HG02938 (cell line): ENCODE measurements around the gene MOXD1.
"Not testable (repeated sequence)": the region's sequence is repeated elsewhere in the genome, so short reads cannot be mapped to it uniquely, and the experiment has no call there.

Experiments used
- ATAC-seq: cut with Tn5 transposase; IDR thresholded peaks from one replicate; pipeline ENCODE4 v1.9.1; 2021; ENCODE audit warnings: mild to moderate bottlenecking, moderate library complexity; ENCODE audit not compliant: unreplicated experiment

MOXD1 gene

DNA sequence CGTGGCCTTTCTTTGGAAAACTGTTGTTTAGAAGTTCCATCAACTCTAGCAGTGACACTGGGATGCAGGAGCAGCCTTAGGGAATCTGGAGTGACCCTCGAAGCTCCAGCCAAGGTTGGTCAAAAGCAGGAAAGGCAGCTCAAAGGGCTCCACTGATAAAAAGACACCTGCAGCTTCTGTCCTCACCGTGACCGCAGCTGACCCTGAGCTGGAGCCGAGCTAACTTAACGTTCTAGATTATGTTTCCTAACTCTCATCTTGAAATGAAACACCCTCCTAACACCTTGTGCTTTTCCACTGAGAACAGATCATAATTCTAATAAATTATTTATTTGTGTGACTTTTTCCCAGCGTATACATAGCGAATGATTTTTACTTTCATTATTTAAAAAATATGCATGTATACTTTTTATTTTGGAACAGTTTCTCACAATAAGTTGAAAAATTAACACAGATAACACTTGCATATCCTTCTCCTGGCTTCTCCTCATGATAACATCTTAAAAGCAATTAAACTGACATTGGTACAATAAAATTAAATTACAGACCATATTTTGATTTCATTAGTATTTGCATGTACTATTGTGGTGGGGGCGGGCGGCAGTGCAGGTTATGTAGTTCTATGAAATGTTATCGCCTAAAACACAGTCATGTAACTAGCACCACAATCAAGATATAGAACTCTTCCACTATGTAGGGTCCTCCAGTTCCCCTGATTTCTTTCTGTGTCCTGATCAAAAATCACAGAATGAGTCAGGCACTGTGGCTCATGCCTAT is 116.1 kb downstream of the MOXD1 start:
- no peak for ATAC-seq

DNA sequence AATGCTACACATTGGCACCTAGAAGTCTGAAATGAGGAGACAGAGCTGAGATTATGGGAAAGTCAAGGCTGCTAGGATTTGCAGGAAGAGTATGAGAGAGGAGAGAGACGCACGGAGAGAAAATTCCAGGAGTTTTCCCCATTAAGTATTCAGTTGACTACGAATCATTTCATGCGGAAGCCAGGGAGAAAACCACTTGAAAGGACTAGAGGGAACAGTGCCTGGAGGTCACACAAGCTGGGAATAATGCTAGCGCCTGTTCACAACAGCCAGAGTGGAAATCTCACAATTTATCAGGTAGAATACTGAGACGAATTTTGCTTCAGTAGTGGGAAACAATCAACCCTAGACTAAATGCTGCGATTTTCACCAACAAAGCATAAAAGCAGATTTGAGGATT is 118.6 kb downstream of the MOXD1 start:
- ATAC-seq: no peak

DNA sequence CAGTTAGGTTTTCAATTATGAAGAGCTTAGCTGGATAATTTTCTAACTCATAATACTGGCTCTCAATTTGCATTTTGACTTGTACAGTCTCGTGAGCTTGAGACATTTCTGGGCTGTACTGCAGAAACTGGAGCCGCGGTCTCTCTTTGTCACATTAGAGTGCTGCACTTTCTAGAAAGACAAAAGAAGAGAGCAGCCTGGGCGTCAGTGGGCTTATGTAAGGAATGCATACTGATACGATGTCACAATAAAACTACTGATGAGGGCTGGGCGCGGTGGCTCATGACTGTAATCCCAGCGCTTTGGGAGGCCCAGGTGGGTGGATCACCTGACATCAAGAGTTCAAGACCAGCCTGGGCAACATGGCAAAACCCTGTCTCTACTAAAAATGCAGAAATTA is 120.8 kb downstream of the MOXD1 start:
- no peak for ATAC-seq

DNA sequence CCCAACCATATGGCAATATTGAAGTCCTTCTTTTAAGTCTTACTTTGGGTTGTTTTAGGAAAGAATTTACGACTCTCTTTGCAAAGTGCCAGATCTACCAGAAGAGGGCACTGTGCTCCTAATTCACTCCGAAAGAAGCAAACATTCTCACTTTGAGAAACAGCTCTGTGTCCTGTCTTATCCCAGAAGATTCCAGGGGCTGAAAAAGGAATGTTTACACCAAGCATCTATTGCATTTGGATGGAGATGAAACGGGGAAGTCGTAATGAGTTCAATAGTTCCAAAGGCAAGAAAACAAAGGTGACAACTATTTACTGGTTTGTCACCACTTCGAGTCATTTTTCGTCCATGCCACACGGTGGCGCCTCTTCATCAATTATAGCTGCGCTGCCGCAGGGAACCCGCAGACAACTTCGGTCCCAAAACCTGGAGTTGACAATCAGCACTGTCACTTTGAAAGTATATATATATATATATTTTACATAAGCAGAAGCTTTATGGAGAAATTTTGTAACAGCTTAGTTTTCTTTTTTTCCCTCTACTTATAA is 121.6 kb downstream of the MOXD1 start:
- peak; percentile 93 for ATAC-seq

DNA sequence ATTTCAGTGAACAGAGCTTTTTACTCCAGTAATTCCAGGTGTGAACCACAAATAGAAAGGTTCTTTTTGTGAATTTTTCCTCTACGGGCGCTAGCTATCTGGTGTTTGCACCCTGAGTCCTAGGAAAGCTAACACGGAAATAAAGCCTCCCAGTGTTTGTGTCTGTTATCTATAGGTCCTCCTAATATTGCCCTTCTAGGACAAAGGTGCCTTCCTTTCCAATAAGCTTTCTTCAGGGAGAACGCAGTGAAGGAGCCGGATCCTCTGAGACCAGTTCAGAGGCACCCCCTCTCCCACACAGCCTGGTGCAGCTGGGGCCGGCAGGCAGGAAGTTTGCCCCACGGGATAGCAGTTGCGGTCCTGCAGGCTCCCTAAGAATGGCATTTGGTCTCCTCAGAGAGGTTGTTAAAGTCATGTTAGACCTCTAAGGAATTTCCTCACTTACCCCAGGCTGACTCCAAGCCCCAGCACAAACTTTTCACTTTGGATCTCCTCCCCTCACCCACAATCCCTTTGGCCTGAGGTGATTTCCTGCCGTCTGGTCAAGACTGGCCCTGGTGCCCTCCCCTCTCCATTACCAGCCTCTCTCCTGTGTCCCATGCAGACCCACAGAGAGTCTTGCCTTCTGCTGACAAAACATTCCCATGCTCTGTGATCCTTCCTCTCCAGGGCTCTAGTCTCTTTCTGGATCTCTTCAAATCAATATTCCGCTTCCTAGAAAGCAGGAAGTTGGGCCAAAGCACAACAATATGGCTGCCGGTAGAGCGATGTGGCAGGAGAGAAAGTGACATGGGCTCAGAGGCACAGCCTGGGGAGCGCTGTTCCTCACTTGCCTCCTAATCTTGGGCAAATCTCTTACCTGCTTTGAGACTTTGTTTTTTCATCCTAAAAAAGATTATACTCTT is 126.0 kb downstream of the MOXD1 start:
- no peak for ATAC-seq

DNA sequence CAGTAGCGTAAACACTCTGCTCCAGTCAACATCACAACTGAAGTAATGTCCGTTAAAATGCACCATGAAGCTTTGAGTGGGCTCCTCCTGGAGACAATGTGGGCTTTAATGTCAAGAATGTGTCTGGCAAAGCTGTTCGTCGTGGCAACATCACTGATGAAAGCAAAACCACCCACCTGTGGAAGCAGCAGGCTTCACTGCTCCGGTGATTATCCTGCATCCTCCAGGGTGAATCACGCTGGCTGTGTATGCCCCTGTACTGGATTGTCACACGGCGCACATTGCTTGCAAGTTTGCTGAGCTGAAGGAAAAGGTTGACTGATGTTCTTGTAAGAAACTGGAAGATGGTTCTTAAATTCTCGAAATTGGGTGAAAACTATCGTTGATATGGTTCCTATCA is 128.5 kb downstream of the MOXD1 start:
- no peak for ATAC-seq

DNA sequence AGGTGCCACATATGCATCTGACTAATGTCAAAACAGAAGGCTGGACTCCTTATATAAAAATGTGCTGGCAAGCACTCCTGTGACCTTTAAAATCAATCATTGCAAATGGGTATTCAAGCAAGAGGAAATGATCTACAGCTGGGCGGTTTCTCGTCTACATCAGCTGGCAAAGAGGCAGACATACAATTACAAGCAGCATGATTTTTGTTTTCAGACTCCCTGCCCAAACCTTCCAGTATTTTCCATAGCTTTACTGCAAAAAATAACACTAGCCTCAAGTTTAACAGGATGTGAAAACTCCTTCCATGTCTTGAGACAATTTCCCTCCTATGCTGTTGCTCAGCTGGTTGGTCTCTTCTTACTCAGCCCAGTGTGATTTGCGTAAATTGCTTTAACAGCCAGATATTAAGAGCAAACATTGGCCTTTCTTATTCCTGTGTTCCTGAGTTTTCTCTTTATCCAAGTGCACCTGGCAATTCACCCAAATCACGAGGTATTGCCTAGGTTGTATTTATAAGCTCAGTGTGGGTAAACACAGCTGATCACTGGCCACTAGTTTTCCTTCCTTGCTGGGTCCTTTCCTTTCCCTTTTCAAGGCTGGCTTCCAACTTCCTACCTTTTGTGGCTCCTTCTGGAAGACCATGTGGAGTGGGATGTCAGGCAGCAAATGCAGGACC is 130.4 kb downstream of the MOXD1 start:
- ATAC-seq: no peak

DNA sequence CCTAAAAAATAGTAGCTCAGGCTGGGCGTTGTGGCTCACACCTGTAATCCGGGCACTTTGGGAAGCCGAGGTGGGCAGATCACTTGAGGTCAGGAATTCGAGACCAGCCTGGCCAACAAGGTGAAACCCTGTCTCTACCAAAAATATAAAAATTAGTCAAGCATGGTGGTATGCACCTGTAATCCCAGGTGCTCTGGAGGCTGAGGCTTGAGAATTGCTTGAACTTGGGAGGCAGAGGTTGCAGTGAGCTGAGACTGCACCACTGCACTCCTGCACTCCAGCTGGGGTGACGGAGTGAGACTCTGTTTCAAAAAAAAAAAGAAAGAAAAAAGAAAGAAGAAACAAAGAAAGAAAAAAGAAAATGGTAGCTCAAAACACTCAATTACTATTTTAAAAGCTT is 132.6 kb downstream of the MOXD1 start:
- ATAC-seq: not testable (repeated sequence)

DNA sequence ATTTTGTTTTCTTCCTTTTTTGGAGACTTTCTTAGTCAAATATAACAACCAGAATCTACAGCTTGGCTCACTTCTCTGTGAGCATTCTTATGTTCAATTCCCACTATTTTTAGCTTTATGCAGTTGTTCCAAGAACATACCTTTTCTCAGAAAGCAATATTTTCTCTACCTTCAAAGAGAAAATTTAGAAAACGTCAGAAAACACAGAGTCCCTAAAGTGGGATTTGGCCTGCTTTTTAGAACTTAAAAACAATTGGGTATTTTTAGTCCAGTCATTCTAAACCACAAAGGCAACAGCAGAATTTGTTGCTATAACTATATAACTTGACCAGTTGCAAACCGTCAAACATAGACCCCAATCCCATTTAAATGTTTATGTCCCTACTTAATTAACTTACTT is 133.1 kb downstream of the MOXD1 start:
- ATAC-seq: no peak

DNA sequence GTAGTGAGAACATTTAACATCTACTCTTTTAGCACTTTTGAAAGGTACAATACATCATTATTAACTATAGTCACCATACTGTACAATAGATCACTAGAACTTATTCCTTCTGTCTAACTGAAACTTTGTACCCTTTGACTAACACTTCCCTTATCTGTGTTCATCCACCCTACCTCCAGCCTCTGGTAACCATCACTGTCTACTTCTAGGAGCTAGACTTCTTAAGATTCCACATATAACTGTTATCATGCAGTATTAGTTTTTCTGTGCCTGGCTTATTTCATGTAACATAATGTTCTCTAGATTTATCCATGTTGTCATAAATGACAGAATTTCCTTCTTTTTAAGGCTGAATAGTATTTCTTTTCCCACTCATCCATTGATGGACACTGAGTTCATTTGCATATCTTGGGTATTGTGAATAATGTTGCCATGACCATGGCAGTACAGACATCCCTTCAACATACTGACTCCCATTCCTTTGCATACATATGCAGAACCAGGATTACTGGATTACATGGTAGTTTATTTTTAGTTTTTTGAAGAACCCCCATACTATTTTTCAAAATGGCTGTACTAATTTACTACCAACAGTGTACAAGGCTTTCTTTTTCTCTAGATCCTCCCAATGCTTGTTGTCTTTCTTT is 135.7 kb downstream of the MOXD1 start:
- ATAC-seq: no peak

DNA sequence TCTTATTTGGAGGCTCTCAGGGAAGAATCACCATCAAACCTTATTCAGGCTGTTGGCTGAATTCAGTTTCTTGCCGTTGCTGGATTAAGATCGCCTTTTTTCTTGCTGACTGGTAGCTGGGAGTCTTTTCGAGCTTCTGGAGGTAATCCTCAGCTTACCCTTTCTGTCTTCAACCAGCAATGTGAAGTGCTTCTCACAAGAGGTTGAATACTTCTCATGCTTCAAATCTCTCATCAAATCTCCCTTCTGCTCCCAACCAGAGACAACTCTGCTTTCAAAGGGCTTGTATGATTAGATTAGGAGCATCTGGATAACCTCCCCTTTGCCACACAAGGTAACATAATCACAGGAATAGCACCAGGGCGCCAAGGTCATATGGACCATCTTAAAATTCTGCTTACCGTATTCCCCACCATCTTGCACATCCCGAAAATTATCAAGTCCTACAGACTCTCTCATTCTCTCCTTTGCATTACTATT is 137.2 kb downstream of the MOXD1 start:
- no peak for ATAC-seq

DNA sequence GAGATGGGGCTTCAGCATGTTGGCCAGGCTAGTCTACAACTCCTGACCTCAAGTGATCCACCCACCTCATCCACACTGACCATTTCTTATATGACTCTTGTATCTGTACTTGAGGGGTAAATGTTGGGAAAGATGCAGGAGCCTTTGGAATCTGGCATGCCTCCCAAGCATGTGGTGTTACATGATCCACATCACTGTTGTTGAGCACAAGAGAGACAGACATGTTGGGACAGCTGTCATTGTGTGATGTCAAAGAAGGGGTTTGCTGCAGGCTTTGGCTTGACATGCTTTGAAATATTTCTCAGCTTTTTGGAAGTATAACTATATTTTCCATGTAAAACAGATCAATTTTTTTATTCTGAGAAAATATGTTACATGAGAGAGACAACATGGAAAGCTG is 139.9 kb downstream of the MOXD1 start:
- no peak for ATAC-seq

DNA sequence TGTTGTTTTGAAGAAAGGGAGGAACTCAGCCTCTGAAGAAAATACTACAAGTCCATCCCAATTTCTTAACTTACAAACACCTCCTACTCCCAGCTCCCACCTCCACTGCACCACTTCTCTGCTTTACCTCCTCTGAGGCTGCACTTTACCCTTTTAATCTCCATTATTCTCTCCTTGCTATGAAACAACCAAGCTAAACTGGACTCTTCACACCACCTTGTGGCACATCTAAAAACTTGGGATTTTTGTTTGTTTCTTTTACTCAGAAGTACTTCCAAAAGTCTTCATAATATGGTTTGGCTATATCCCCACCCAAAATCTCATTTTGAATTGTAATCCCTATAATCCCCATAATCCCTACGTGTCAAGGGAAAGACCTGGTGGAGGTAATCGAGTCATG is 142.2 kb downstream of the MOXD1 start:
- no peak for ATAC-seq

DNA sequence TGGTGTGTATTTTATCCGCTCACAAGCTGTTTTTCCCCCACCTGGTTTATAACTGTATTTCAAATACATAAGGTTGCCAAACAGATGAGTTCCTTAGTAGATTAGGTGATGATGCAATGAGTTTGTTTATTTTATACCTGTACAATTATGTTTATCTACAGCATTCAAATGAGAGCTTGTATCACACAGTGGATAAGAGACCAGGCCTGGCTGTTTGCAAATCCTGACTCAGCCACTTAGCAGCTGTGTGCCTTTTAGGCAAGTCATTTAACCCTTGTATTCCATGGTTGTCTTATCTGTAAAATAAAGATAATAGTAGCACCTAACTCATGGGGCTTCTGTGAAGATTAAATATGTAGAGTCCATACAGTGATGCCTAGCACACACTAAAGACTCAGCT is 143.7 kb downstream of the MOXD1 start:
- ATAC-seq: no peak

DNA sequence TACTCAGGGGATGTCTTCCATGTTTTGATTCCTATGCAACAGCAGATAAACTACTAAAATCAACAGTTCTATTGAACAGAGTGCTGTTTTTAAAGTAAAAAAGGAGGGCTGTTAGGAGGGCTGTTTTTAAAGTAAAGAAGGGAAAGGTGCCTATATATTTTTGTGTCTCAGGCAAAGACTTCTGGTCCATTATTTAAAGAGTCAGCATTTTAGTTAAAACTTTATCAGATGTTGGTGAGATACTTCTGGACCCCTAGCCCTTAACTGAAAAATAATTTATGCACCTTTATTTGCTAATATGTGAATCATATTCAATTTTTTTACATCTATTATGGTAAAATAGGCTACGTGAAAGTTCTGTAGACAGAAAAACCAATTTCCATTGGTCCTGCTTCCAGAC is 144.8 kb downstream of the MOXD1 start:
- no peak for ATAC-seq

DNA sequence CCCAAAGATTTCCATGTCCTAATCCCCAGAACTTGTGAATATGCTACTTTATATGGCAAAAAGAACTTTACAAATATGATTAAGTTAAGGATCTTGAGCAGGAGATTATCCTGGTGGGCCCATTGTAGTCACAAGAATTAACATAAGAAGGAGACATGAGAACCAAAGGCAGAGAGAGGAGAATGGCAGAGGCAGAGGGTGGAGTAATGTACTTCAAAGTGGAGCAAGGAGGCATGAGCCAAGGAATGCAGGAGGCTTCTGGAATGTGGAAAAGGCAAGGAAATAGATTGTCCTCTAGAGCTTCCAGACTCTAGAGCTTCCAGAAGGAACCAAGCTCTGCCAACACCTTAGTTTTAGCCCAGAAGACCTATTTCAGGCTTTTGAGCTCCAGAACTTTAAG is 147.4 kb downstream of the MOXD1 start:
- ATAC-seq: no peak

DNA sequence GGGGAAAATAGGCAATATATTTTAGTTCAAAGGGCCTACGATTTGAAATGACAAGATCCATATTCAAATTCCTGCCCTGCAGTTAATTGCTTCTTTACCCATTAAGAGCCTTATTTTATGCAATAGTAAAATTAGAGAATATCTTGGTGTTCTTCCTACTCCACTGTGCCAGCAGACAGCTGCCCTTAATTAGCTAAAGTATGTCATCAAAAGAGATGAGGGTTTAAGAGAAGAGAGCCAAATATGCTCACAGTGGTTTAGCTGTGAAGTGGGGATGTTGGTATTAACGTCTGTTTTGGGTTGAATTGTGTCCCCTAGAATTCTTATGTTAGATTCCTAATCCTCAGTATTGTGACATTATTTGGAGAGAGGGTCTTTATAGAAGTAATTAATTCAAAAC is 148.1 kb downstream of the MOXD1 start:
- no peak for ATAC-seq

DNA sequence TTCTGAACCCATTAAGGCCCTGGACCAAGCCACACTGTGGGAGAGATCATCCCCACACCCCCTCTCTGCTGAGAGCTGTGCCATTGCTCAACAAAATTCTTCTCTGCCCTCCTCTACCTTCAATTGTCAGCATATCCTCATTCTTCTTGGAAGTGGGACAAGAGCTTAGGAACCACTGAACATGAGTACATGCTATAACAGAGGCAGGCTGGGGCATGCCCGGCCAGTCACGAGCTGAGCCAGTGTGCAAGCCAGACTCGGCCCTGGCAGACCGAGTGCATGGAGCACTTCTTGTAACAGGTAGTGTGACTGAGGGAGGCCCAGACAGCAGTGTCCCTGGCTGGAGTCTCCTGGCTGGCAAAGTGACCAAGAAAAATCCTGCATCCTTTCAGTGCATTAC is 149.2 kb downstream of the MOXD1 start:
- ATAC-seq: no peak

DNA sequence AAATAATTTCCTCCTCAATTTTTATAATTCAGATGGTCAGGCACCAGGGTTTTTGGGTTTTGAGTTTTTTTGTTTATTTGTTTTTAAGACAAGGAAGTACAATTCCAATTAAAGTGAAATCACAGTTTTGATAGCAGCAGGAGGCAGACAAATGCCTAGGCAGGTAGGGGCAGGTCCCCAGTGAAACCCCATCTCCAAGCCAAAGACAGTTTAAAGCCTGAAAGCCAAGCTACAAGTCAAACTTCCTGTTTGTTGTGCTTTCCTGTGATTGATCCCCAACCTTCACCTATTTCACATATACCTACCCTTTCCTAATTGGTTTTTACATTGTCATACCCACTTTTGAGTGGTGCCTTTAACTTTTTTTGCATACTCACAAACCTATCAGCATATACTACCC is 149.6 kb downstream of the MOXD1 start:
- no peak for ATAC-seq

DNA sequence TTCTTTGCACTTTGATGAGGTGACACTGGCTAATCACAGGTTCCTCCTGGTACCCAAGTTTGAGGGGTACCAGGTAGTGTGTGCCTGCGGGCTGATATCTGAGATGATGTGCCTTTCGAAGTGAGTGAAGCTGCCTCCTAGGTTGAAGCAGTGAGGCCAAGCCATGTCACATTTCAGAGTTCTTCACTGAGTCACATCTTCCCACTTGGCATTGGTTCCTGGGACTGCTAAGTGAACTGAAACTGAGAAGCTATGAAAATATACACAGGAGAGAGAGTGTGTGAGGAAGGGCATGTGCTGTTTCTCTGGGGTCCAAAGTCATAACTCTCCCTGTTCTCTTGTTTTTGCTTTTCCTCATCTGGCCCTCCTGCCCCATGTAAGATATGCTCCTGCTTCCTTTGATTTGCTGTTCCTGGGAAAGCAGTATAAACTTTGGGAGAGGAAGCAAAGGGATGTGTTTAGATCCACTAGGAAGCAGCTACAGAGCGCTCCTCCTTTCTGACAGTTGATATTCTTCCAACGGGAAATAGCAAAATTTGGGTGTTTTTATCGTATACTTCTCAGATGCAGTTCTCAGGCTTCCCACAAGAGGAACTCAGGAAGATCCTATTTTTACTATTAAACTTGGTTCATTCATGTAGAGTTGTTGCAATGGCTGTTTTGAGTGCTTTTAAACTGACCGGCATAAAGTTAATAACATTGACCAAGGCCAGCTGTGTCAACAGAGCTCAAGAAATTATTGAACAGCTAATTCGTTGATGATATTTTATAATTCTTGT is 153.7 kb downstream of the MOXD1 start:
- no peak for ATAC-seq
